ENCODE measurements around the gene HERPUD2.
"Not testable (repeated sequence)": the region's sequence is repeated elsewhere in the genome, so short reads cannot be mapped to it uniquely, and the experiment has no call there.

HERPUD2 gene

GRCh38 chr7:35712563-35713226 lies 17.8 kb upstream of the HERPUD2 start:
- no peak for DNase-seq

- no peak for DNase-seq
These were observed 12.5 kb upstream of the HERPUD2 start for GRCh38 chr7:35707422-35707821.

DNA sequence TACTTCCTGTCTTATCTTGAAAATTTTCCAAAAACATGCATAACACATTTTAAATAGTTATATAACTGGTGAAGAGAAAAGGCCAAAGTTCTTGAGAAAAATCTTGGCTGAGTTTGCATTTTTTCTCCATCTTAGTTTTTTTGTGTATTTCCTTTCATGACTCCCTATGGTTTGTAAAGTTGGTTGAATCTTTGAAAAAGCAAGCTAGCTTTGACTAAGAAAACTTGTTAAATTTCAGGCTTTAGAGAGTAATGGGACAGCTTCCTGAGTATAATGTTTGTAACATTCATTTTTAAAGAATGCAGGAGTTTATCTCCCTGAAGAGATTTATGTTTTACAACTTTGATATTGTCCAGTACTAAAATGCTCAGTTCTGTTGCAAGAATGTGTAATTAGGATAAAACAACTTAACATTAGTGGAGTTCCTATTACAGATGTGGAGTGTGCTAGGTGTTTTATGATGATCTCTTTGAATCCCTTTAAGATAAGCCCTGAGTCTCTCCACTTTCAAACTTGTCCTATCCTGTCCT lies 11.1 kb upstream of the HERPUD2 start:
- no peak for DNase-seq

GRCh38 chr7:35704261-35704660 lies 9.3 kb upstream of the HERPUD2 start:
- DNase-seq = no peak

- DNase-seq = no peak
These were observed 7.6 kb upstream of the HERPUD2 start for GRCh38 chr7:35702541-35702940.

DNA sequence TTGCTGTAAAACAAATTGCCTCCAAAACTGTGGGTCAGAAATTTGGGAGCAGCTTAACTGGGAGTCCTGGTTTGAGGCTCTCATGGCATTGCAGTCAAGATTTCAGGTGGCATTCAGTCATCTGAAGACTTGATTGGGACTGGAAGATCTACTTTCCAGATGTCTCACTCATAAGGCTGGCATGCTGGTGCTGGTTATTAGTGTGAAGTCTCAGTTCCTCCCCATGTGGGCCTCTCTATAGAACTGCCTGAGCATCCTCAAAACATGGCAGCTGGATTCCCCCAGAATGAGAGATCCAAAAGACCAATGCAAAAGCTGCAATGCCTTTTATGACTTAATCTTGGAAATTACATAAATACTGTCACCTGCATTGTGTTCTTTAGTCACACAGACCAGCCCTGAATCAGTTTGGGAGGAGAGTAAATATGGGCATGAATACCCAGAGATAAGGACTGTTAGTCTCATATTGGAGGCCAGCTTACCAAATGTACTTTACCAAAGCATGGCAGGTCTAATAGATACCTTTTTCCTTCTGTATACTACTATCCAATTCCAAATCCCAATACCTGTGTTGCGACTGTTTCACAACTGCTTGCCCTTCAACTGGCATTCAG lies 6.5 kb upstream of the HERPUD2 start:
- DNase-seq = peak; percentile 53

GRCh38 chr7:35700865-35701264 lies 5.9 kb upstream of the HERPUD2 start:
- DNase-seq = no peak

- DNase-seq = no peak
These were observed 5.4 kb upstream of the HERPUD2 start for GRCh38 chr7:35700333-35700732.

- no peak for DNase-seq
These were observed 4.9 kb upstream of the HERPUD2 start for GRCh38 chr7:35699796-35700305.

GRCh38 chr7:35698382-35698781 lies 3.4 kb upstream of the HERPUD2 start:
- DNase-seq = not testable (repeated sequence)

GRCh38 chr7:35697414-35698175 lies 2.7 kb upstream of the HERPUD2 start:
- DNase-seq = no peak

DNA sequence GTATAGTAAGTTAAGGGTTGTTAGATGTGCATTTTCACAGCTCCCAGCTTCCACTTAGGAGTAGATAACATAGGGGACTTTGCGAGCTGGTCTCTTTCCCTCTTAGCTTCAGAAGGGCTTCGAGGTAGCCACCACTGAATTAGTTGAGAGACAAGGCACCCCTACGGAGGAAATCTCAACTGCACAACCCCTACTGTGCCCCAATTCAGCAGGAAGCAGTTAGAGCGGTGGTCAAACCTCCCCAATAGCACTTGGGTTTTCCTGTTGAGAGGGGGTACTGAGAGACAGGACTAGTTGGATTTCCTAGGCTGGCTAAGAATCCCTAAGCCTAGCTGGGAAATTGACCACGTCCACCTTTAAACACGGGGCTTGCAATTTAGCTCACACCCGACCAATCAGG lies 1.1 kb upstream of the HERPUD2 start:
- no peak for DNase-seq

- peak; percentile 38 for DNase-seq
These were observed 527 bp upstream of the HERPUD2 start for GRCh38 chr7:35695473-35695850.

GRCh38 chr7:35694161-35694783 lies 663 bp downstream of the HERPUD2 start:
- peak; percentile 37 for DNase-seq

- DNase-seq = peak; percentile 81
These were observed 3.1 kb downstream of the HERPUD2 start for GRCh38 chr7:35691827-35692307.

DNA sequence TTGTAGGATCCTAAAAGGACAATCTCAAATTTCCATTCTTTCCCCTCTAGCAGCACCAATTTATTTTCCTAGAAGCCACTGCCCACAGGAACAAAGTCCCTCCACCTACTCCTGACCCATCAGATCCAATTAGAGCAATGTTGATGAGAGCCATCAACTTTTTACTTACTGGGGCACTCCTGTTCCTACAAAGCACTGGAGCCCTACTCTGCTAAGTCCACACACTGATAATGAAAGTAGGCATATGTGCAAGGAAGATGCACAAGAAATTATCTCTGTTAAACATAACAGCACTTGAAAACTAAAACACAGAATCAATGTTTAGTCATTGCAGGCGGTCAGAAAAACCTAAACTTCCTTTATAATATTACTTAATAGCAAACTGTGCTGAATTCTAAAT lies 3.6 kb downstream of the HERPUD2 start:
- DNase-seq = peak; percentile 62

- not testable (repeated sequence) for DNase-seq
These were observed 4.3 kb downstream of the HERPUD2 start for GRCh38 chr7:35690614-35691013.

- no peak for DNase-seq
These were observed 9.2 kb downstream of the HERPUD2 start for GRCh38 chr7:35685781-35686180.

- DNase-seq = no peak
These were observed 13.5 kb downstream of the HERPUD2 start for GRCh38 chr7:35681231-35682029.

DNA sequence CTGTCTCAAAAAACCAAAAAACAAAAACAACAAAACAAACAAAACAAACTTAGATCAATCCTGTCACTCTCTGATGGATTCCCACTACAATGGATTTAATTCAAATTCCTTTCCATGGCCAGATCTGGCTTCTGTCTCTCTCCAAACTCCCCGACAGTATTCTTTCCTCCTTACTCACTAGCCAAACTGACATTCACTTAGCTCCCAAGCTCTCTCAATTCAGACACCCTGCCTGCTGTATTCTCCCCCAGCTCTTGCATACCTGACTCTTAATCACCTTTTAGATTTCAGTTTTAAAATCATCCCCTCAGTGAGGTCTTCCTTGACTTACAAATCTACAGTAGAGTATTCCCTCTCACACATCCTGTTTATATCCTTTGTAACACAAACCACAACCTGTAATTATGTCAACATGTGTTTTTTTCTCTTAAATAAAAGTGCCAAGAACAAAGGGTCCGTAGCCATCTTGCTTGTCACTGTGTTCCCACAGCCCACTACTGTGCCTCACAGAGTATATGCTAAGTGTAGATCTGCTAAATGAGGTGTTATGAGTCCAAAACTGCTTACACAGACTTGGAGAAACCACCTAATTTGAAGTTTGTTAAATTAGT lies 14.4 kb downstream of the HERPUD2 start:
- no peak for DNase-seq

- DNase-seq = no peak
These were observed 17.2 kb downstream of the HERPUD2 start for GRCh38 chr7:35677582-35678356.
